ENCODE measurements around the gene LAMA5.

The LAMA5 gene

DNA sequence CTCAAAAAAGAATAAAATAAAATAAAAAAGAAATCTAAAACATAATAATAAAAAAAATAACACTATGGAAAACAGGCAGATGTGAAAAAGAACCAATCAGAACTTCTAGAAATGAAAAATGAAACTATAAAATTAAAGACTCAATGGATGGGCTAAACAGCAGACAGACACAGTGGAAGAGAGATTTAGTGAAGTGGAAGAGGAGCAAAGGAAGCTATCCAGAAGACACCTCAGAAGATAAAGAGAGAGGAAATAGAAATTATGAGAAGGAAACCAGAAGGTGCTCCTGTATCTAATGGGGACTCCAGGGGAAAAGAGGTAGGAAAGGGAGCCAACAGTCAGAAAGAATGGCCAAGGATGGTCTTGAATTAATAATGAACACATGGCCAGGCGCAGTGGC, 18.5 kb downstream of the LAMA5 start:
- in situ Hi-C loops (cut with HindIII; ENCODE audit: low pct_unique_long_range_greater_than_20kb, low sequenced_read_pairs) = no loop called here
- no peak for TF ChIP-seq JUND (IDR thresholded peaks at IDR 0.05; ENCODE audit: low read depth)
- no peak for DNase-seq (ENCODE audit: low read depth in 1 of 2, low spot score in 1 of 2)

DNA sequence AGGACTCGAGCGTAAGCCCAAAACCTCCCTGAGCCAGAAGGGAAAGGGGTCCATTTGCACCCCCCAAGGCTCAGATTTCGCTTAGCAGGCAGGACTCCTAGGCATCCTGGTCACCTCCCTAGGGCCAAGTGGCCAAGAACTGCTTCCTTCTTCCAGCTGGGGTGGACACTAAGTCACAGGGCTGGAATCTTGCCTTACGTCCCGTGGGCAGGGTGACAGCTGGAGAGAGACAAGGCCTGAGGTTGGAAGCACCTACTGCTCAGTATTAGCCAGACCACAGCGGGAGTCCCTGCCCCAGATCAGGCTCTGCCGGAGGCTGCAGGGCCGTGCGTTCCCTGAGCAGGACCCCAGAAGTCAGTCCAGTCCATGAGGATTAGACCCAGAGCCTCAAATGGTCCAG, 19.7 kb downstream of the LAMA5 start:
- in situ Hi-C loops (cut with HindIII; ENCODE audit: low pct_unique_long_range_greater_than_20kb, low sequenced_read_pairs) = no loop called here
- no peak for TF ChIP-seq JUND (IDR thresholded peaks at IDR 0.05; ENCODE audit: low read depth)
- DNase-seq (ENCODE audit: low read depth in 1 of 2, low spot score in 1 of 2) = no peak

GRCh38 chr20:62347151-62347404, 20.0 kb downstream of the LAMA5 start:
- in situ Hi-C loops (cut with HindIII; ENCODE audit: low pct_unique_long_range_greater_than_20kb, low sequenced_read_pairs) = no loop called here

GRCh38 chr20:62346398-62347150, 20.5 kb downstream of the LAMA5 start:
- no peak for TF ChIP-seq JUND (IDR thresholded peaks at IDR 0.05; ENCODE audit: low read depth)
- in situ Hi-C loops (cut with HindIII; ENCODE audit: low pct_unique_long_range_greater_than_20kb, low sequenced_read_pairs) = no loop called here
- no peak for DNase-seq (ENCODE audit: low read depth in 1 of 2, low spot score in 1 of 2)

More at GRCh38 chr20:62347151-62347404, 20.0 kb downstream of the LAMA5 start:
- DNase-seq (ENCODE audit: low read depth in 1 of 2, low spot score in 1 of 2) = no peak
- no peak for TF ChIP-seq JUND (IDR thresholded peaks at IDR 0.05; ENCODE audit: low read depth)

GRCh38 chr20:62345681-62346370, 21.3 kb downstream of the LAMA5 start:
- DNase-seq (ENCODE audit: low read depth in 1 of 2, low spot score in 1 of 2) = no peak
- in situ Hi-C loops (cut with HindIII; ENCODE audit: low pct_unique_long_range_greater_than_20kb, low sequenced_read_pairs) = no loop called here
- no peak for TF ChIP-seq JUND (IDR thresholded peaks at IDR 0.05; ENCODE audit: low read depth)

DNA sequence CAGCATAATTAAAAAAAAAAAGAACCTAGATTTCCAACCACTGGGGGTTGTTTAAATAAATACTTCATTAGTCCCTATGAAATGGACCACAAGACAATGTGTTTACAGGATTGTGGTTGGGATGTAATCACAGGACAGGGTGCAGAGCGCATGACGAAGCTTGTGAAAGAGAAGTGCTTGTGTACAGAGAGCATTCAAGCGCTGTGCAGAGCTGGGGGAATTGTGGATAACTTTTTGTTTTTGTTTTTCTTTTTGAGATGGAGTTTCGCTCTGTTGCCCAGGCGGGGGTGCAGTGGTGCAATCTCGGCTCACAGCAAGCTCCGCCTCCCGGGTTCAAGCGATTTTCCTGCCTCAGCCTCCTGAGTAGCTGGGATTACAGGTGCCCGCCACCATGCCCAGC, 22.3 kb downstream of the LAMA5 start:
- in situ Hi-C loops (cut with HindIII; ENCODE audit: low pct_unique_long_range_greater_than_20kb, low sequenced_read_pairs) = no loop called here
- TF ChIP-seq JUND (IDR thresholded peaks at IDR 0.05; ENCODE audit: low read depth) = no peak
- no peak for DNase-seq (ENCODE audit: low read depth in 1 of 2, low spot score in 1 of 2)

- no peak for DNase-seq (ENCODE audit: low read depth in 1 of 2, low spot score in 1 of 2)
- no peak for TF ChIP-seq JUND (IDR thresholded peaks at IDR 0.05; ENCODE audit: low read depth)
- in situ Hi-C loops (cut with HindIII; ENCODE audit: low pct_unique_long_range_greater_than_20kb, low sequenced_read_pairs) = no loop called here
Measured at GRCh38 chr20:62344092-62344491, 23.0 kb downstream of the LAMA5 start.

GRCh38 chr20:62342910-62343309, 24.2 kb downstream of the LAMA5 start:
- no peak for DNase-seq (ENCODE audit: low read depth in 1 of 2, low spot score in 1 of 2)
- no peak for TF ChIP-seq JUND (IDR thresholded peaks at IDR 0.05; ENCODE audit: low read depth)
- in situ Hi-C loops (cut with HindIII; ENCODE audit: low pct_unique_long_range_greater_than_20kb, low sequenced_read_pairs) = no loop called here

- TF ChIP-seq JUND (IDR thresholded peaks at IDR 0.05; ENCODE audit: low read depth) = no peak
- no peak for DNase-seq (ENCODE audit: low read depth in 1 of 2, low spot score in 1 of 2)
- in situ Hi-C loops (cut with HindIII; ENCODE audit: low pct_unique_long_range_greater_than_20kb, low sequenced_read_pairs) = no loop called here
Measured at GRCh38 chr20:62339647-62340062, 27.5 kb downstream of the LAMA5 start.

GRCh38 chr20:62338294-62338620, 28.9 kb downstream of the LAMA5 start:
- TF ChIP-seq JUND (IDR thresholded peaks at IDR 0.05; ENCODE audit: low read depth) = no peak
- no peak for DNase-seq (ENCODE audit: low read depth in 1 of 2, low spot score in 1 of 2)
- in situ Hi-C loops (cut with HindIII; ENCODE audit: low pct_unique_long_range_greater_than_20kb, low sequenced_read_pairs) = no loop called here

- in situ Hi-C loops (cut with HindIII; ENCODE audit: low pct_unique_long_range_greater_than_20kb, low sequenced_read_pairs) = no loop called here
- DNase-seq (ENCODE audit: low read depth in 1 of 2, low spot score in 1 of 2) = no peak
- TF ChIP-seq JUND (IDR thresholded peaks at IDR 0.05; ENCODE audit: low read depth) = no peak
Measured at GRCh38 chr20:62337558-62338293, 29.4 kb downstream of the LAMA5 start.

- in situ Hi-C loops (cut with HindIII; ENCODE audit: low pct_unique_long_range_greater_than_20kb, low sequenced_read_pairs) = no loop called here
- TF ChIP-seq JUND (IDR thresholded peaks at IDR 0.05; ENCODE audit: low read depth) = no peak
- DNase-seq (ENCODE audit: low read depth in 1 of 2, low spot score in 1 of 2) = no peak
Measured at GRCh38 chr20:62336775-62337557, 30.1 kb downstream of the LAMA5 start.

DNA sequence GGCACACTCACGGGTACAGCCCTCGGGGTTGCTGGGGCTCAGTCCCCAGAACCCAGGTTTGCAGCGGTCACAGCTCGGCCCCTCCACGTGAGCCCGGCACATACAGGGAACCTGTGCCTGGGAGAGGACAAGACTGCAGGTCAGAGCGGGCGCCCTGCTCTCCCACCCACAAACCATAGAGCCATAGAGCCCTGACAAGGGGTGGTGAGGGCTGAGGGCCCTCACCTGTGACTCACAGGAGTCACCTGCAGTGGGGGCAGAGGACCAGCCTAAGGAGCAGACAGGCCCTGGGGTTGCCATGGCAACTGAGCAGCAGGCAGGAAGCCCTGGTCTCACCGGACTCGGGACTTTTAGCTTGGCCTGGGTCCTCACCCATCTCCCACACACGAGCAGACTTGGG, 30.8 kb downstream of the LAMA5 start:
- no peak for TF ChIP-seq JUND (IDR thresholded peaks at IDR 0.05; ENCODE audit: low read depth)
- in situ Hi-C loops (cut with HindIII; ENCODE audit: low pct_unique_long_range_greater_than_20kb, low sequenced_read_pairs) = no loop called here
- DNase-seq (ENCODE audit: low read depth in 1 of 2, low spot score in 1 of 2) = no peak

All from T47D (cell line).